Vagina (tissue), 2 donors: ENCODE results near the gene FBXO44.

Experiments used
- POLR2A ChIP-seq, 2 donors: fragments of 450-650 bp; IDR thresholded peaks; one replicate each; pipeline ENCODE4 v1.6.1; 2017; ENCODE audit warnings: antibody characterized with exemption in 2 of 2, mild to moderate bottlenecking in 2 of 2, moderate library complexity in 2 of 2
- TF ChIP-seq, protein P1 (sequence below), 3 experiments: fragments of 450-650 bp in 2 of 3; fragments of 200-600 bp in 1 of 3; sonication (generic) in 1 of 3; IDR thresholded peaks; one replicate each; pipeline ENCODE4 v1.5.1; 2017 to 2019; ENCODE audit warnings: antibody characterized with exemption in 3 of 3, mild to moderate bottlenecking in 2 of 3, moderate library complexity in 2 of 3

GRCh38 chr1:11697188-11697892 lies 42.7 kb downstream of the FBXO44 start:
- TF ChIP-seq, protein P1, sequence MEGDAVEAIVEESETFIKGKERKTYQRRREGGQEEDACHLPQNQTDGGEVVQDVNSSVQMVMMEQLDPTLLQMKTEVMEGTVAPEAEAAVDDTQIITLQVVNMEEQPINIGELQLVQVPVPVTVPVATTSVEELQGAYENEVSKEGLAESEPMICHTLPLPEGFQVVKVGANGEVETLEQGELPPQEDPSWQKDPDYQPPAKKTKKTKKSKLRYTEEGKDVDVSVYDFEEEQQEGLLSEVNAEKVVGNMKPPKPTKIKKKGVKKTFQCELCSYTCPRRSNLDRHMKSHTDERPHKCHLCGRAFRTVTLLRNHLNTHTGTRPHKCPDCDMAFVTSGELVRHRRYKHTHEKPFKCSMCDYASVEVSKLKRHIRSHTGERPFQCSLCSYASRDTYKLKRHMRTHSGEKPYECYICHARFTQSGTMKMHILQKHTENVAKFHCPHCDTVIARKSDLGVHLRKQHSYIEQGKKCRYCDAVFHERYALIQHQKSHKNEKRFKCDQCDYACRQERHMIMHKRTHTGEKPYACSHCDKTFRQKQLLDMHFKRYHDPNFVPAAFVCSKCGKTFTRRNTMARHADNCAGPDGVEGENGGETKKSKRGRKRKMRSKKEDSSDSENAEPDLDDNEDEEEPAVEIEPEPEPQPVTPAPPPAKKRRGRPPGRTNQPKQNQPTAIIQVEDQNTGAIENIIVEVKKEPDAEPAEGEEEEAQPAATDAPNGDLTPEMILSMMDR (IDR thresholded peaks at IDR 0.05) = no peak
- no peak for TF ChIP-seq POLR2A (IDR thresholded peaks at IDR 0.05)
